Measurements from ENCODE around the gene CCDC54.

- TF ChIP-seq CTCF (IDR thresholded peaks at IDR 0.05; ENCODE audit: poor library complexity) (no peak), EZH2phosphoT487 (IDR thresholded peaks at IDR 0.05; ENCODE audit: low read depth, severe bottlenecking, unreplicated experiment) (no peak)
Measured at GRCh38 chr3:107345822-107346405, 31.3 kb upstream of the CCDC54 start.

All from hepatocyte (in vitro differentiated cells).